GM18868 (cell line): ENCODE measurements around the gene NEK7.

Experiments used
- ATAC-seq: cut with Tn5 transposase; IDR thresholded peaks from one replicate; pipeline ENCODE4 v1.9.1; 2021; ENCODE audit warnings: mild to moderate bottlenecking, moderate library complexity; ENCODE audit not compliant: unreplicated experiment

NEK7 gene

GRCh38 chr1:198141668-198142351 is 15.0 kb upstream of the NEK7 start:
- no peak for ATAC-seq

- ATAC-seq, result no peak
Measured at GRCh38 chr1:198143797-198144196, 13.0 kb upstream of the NEK7 start.

DNA sequence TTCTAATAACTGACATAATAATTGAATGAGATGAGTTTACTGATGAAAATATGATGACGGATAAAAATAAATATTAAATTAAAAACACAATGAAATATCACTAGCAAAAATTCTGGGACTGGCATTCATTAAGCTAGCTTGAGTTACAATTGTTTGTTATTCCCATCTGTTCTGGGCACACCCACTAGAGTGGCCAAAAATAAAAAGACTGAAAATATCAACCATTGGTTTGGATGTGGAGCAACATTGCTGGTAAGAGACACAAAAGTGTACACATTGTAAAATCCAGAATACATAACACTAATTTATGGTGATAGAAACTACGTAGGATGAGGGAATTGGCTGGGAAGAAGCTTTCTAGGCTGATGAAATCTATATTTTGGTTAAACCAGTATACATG is 9.6 kb upstream of the NEK7 start:
- ATAC-seq, result no peak

GRCh38 chr1:198150369-198150768 is 6.4 kb upstream of the NEK7 start:
- no peak for ATAC-seq

- no peak for ATAC-seq
Measured at GRCh38 chr1:198151688-198152087, 5.1 kb upstream of the NEK7 start.

DNA sequence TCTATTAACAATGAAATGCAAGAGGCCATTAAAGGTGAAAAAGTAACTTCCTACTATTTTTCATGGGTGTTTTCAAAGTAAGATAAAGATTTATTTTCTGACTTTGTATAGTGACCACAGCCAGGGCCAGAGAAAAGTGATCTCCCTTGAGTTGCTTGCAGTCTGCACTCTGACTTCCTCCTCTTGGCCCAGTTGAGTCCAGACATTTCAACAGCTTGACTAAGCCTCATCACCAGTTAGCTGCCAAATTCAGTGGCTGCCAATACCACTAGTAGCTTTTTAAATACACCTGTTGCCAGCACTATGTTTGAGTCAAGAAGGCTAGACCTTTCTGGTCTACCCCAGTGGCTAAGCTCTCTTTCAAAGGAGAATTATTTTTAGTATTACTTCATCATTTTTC is 3.7 kb upstream of the NEK7 start:
- no peak for ATAC-seq

DNA sequence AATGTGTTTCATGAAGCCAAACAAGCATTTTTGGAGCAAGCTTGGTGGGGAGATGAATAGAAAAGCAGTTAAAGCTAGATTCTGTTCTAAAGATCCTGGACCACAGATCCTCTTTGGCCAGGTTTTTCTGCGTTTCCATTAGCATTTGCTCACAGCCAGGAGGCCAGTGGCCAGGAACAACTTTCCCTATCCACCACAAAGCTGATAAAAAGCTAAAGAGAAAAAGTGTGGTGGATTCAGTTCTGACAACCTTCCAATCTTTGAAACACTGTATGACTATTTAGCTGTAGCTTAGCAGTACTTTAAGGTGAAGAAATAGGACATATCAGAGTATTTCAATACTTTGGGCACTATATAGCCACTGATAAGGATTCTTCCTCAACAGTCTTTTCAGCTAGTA is 3.0 kb upstream of the NEK7 start:
- no peak for ATAC-seq

DNA sequence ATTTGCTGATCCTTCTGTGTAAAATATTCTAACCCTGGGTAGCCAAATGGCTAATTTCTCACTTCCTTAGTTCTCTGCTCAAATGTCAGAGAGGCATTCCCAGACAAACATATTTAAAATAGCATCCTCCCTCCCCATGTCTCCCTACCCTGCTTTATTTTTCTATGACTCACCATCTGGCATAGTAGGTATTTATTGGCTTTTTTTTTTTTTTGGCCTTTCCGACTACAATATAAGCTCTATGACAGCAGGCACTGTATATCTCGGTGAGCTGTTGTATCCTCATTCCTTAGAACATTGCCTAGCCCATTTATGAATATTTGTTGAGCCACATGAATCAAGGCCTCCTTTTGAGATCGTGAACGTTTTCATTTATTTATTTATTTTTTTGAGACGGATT is 1.5 kb upstream of the NEK7 start:
- ATAC-seq, result no peak

- peak; percentile 25 for ATAC-seq
Measured at GRCh38 chr1:198156111-198156744, 570 bp upstream of the NEK7 start.

GRCh38 chr1:198157241-198157846 is 546 bp downstream of the NEK7 start:
- ATAC-seq, result peak; percentile 40

- no peak for ATAC-seq
Measured at GRCh38 chr1:198157847-198158725, 1.3 kb downstream of the NEK7 start.

GRCh38 chr1:198158735-198159589 is 2.2 kb downstream of the NEK7 start:
- ATAC-seq, result peak; percentile 71

DNA sequence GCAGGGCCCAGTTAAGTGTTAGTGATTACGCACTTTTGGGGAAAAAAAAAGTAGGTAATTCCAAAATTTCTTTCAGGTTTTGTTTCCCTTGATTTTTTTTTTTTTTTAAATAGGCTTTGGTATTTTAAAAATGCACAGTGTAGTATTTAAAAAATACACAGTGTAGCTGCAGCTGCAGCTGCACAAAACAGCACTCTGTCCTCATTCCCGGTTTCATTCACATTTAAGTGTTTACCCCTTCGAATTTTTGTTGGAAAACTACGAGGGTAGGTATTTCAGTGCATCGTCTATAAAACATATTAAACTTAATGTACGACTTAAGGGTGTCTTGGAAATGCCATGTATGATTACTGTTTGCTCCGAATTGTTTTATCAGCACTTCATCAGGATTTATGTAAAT is 3.4 kb downstream of the NEK7 start:
- ATAC-seq, result no peak

DNA sequence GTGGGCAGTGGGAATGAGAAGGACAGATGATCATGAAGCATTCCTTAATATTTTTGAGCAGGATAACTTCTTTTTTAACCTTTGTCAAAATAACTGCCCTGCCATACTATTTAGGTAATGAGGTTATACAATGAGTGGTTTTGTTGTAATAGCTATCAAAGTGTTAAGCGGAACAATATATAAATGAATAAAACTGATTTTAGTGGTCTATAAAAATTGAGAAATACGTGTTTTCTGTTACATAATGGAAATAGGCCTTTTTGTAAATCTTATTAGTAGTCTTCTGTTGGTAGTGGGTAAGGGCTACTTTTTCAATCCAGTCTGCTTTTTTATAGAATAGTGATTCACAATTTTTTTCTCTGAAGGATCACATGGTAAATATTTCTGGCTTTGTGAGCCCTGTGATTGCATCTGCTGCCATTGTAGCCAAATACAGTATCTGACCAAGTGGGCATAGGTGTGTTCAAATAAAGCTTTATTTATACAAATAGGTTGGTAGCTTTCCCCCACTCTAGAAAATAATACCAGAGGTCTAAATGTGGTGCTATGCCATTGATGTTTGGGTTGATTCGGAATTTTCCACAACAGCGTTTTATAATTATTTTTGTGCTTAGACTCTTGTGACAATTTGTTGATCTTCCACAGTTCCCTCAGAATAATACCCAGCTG is 4.3 kb downstream of the NEK7 start:
- no peak for ATAC-seq

GRCh38 chr1:198161718-198162090 is 4.9 kb downstream of the NEK7 start:
- no peak for ATAC-seq

DNA sequence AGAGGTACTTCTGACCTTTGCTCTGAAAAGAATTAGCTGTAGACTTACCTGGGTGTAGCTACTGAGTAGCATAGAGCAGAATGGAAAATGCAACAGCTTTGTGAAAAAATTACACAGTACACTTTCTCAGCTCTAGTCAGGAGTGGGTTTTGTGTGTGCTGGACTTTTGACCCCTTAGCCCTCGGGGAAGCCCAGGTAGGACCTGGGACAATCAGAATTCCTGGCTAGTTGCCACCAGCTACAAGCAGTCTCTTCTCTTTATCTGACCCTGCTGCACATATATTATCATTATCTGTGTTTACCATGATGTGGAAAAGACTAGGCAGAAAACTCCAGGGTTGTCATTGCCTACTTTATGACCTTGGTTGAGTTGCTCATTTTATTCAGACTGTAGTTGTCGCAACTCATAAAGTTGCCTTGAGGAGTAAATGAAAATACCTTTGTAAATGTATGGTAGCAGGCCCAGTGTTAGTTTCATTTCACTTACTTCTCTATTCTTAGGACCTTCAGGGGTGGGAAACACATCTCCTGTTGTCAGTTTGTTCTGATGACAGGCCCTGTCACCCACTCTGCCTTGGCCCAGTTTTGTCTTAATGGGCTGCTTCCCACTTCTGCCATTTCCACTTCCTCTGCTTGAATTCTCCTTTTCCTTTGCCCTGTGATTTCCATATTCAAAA is 5.4 kb downstream of the NEK7 start:
- peak; percentile 30 for ATAC-seq

DNA sequence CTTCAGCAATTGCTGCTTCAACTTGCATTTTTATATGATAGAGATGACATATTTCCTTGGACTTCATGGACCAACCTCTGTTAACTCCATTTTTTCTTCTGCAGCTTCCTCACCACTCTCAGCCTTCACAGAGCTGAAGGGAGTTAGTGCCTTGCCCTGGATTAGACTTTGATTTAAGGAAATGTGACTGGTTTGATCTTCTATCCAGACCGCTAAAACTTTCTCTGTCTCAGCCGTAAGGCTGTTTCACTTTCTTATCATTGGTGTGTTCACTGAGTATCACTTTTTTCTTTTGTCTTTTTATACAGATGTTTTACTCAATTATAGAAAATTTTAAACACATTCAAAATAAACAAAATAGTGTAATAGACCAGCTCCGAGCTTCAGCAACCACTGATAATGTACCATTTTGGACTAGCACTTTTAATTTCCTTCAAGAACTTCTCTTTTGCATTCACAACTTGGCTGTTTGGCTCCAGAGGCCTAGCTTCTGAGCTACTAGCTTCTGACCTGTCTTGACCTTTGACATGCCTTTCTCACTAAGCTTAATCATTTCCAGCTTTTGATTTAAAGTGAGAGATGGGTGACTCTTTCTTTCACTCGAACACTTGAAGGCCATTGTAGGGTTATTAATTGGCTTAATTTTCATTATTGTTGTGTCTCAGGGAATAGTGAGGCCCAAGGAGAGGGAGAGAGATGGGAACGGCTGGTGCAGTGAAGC is 9.3 kb downstream of the NEK7 start:
- peak; percentile 21 for ATAC-seq

GRCh38 chr1:198166900-198167299 is 10.1 kb downstream of the NEK7 start:
- ATAC-seq, result no peak

DNA sequence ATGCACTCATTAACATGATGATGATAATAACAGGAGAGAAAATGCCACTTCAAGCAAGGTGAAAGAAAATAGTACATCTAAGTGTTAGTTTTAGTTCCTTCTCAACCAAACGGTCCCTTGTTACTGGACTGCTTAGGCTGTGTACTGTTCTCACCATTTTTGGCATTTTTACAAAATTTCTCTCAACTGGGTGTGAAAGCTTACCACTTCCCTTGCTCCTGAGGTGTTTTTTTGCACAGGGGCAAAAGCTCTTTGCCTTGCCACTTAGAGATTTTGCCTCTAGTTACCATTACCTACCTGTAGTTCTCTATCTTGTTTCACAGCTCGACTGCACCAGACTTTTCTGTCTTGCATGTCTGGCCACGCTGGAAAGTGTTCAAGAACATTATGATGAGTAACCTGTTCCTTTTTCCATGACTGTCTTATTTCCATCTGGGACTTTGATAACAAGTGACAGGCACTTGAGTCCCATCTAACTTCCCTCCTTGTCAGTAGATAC is 10.7 kb downstream of the NEK7 start:
- peak; percentile 72 for ATAC-seq
